ACC112 (cell line): ENCODE results near the gene PHKB.

ENCODE experiments used
- H2AFZ ChIP-seq: fragments of 200-600 bp; sonication (generic); one replicate; pipeline ENCODE4 v1.6.0; 2017; ENCODE audit warnings: antibody characterized with exemption, low read length; ENCODE audit not compliant: unreplicated experiment
- H3K27ac ChIP-seq: fragments of 200-600 bp; sonication (generic); 2 replicates; pipeline ENCODE4 v1.5.1; 2014; ENCODE audit warnings: low read depth, mild to moderate bottlenecking, antibody characterized with exemption, low read length, moderate library complexity
- H3K27me3 ChIP-seq: fragments of 200-600 bp; sonication (generic); 2 replicates; pipeline ENCODE4 v1.6.1; 2014; ENCODE audit warnings: mild to moderate bottlenecking, antibody characterized with exemption, low read length, moderate library complexity, mixed read lengths; ENCODE audit not compliant: insufficient read depth
- H3K36me3 ChIP-seq: fragments of 200-600 bp; sonication (generic); 2 replicates; pipeline ENCODE4 v1.6.1; 2016; ENCODE audit warnings: mild to moderate bottlenecking, antibody characterized with exemption, low read length, moderate library complexity, mixed read lengths; ENCODE audit not compliant: insufficient read depth
- H3K4me1 ChIP-seq: fragments of 200-600 bp; sonication (generic); one replicate; pipeline ENCODE4 v1.6.1; 2016; ENCODE audit warnings: low read length, mixed read lengths; ENCODE audit not compliant: insufficient read depth, unreplicated experiment, control insufficient read depth
- H3K4me3 ChIP-seq: fragments of 200-600 bp; sonication (generic); 2 replicates; pipeline ENCODE4 v1.5.1; 2014; ENCODE audit warnings: mild to moderate bottlenecking, low read depth, low read length
- H3K79me2 ChIP-seq: fragments of 200-600 bp; sonication (generic); one replicate; pipeline ENCODE4 v1.6.0; 2016; ENCODE audit warnings: low read length; ENCODE audit not compliant: control insufficient read depth, unreplicated experiment, insufficient read depth

The PHKB gene

GRCh38 chr16:47586121-47586520, 125.0 kb downstream of the PHKB start:
- Histone ChIP-seq H3K79me2 (no peaks in the 10 kb centered on the region), H3K27ac (no peak overlapping the region), H3K36me3 (0 out of 2 replicates have a peak, but pooled peaks cover 9% of the 10 kb centered on the region), H2AFZ (no peak overlapping the region), H3K4me1 (no peaks in the 10 kb centered on the region), H3K27me3 (no peaks in the 10 kb centered on the region), H3K4me3 (no peak overlapping the region)

DNA sequence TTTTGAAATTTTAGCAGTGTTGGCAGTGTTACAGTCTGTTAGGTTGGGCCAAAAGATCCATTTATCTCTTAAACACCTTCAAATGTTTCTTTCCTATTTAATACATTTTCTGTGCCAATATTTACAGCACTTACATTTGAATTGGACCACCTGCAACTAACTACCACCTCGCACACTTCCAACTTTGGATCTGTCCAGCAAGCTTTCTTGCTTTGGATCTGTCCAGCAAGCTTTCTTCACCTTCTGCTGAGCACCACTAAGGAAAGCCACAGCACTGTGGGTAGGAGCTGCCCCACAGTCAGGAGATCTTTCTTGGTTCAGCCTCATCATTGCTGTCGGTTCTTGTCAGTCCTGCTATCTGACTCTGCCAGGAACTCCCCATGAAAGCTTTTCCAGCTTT, 129.3 kb downstream of the PHKB start:
- Histone ChIP-seq H3K27ac (no peak overlapping the region), H2AFZ (no peak overlapping the region), H3K36me3 (peaks cover 12% of the 10 kb centered on the region; the same call in 1 of the 2 replicates), H3K4me1 (no peaks in the 10 kb centered on the region), H3K79me2 (no peaks in the 10 kb centered on the region), H3K4me3 (no peak overlapping the region), H3K27me3 (no peaks in the 10 kb centered on the region)

DNA sequence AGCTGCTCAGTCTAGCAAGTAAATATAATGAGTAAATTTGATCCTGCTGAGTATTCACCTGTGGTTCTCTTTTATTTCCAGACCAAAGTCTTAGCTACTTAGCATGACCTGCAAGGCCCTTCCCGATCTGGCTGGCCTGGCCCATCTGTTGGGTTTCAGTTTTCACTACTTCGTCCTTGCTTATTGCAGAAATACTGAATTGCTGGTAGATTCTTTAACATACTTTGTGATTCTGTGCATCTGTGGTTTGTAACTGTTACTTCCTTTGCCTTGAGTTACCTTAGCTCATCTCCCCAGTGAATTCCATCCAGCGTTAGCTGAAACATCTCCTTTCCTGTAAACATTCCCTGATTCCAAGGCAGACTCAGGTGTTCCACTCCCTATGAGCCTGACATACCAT, 131.1 kb downstream of the PHKB start:
- Histone ChIP-seq H3K27me3 (no peaks in the 10 kb centered on the region), H3K4me3 (no peak overlapping the region), H2AFZ (no peak overlapping the region), H3K36me3 (peaks cover 12% of the 10 kb centered on the region; the same call in 1 of the 2 replicates), H3K79me2 (no peaks in the 10 kb centered on the region), H3K4me1 (no peaks in the 10 kb centered on the region), H3K27ac (no peak overlapping the region)

DNA sequence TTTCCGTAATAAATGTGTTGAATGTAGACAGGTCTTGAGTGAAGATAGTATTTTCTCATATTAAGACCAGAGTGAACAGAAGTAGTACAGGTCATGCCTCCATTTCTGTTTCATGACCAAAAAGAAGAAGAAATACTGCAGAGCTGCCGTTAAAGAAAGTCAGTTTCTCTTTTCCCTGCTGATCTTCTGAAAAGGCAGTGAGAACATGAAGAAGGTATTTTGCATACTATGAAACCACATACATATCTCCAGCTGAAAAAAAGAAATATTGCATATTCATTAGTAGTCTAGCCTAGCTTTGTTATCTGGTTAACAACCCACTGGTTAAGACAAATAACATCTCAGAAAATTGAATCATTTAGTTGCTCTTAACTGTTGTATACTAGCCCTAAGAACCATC, 138.4 kb downstream of the PHKB start:
- Histone ChIP-seq H3K27me3 (no peaks in the 10 kb centered on the region), H3K79me2 (no peaks in the 10 kb centered on the region), H3K27ac (no peak overlapping the region), H3K4me1 (no peaks in the 10 kb centered on the region), H3K4me3 (no peak overlapping the region), H3K36me3 (no peaks in the 10 kb centered on the region), H2AFZ (no peak overlapping the region)

DNA sequence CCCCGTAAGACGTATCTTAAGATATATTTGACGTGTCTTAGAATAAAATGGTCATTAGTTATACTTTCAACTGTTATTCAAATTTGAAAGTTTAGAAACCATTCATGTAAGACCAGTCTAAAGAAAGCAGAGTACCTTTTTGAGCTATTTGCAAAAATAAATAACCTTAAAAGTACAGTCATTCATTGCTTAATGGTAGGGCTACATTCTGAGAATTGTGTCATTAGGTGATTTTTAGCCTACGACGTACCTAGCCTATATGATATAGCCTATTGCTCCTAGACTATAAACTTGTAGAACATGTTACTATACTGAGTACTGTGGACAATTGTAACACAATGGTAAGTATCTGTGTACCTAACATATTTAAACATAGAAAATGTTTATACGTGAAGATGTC, 139.2 kb downstream of the PHKB start:
- H3K36me3 ChIP-seq, result no peaks in the 10 kb centered on the region
- no peak overlapping the region for H3K27ac ChIP-seq
- H3K4me1 ChIP-seq, result no peaks in the 10 kb centered on the region
- H3K4me3 ChIP-seq, result no peak overlapping the region
- H3K27me3 ChIP-seq, result no peaks in the 10 kb centered on the region
- H2AFZ ChIP-seq, result no peak overlapping the region
- H3K79me2 ChIP-seq, result no peaks in the 10 kb centered on the region

GRCh38 chr16:47604306-47604705, 143.2 kb downstream of the PHKB start:
- 0 out of 2 replicates have a peak, but pooled peaks cover 2% of the 10 kb centered on the region for H3K36me3 ChIP-seq
- H2AFZ ChIP-seq, result no peak overlapping the region
- no peak overlapping the region for H3K4me3 ChIP-seq
- H3K79me2 ChIP-seq, result no peaks in the 10 kb centered on the region
- H3K4me1 ChIP-seq, result no peaks in the 10 kb centered on the region
- H3K27ac ChIP-seq, result no peak overlapping the region
- no peaks in the 10 kb centered on the region for H3K27me3 ChIP-seq

DNA sequence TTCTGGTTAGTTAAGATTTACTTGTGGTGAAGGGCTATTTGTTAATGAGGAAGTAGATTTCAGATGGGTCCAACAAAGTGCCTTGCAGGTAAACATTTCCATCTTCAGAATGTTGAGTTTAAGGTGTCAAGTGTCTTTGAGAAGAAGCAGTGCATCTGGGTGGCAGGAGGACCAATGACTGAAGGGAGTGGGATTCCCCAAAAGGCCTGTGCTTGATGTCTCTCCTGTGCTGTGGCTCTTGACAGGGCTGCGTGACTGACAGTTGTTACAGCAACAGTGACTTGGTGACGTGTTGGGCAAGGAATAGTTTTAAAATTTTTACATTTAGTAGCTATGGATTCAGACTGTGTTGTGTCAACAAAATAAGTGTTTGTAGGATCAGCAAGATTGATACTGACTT, 149.9 kb downstream of the PHKB start:
- no peak overlapping the region for H3K27ac ChIP-seq
- H2AFZ ChIP-seq, result no peak overlapping the region
- no peaks in the 10 kb centered on the region for H3K79me2 ChIP-seq
- no peaks in the 10 kb centered on the region for H3K4me1 ChIP-seq
- no peaks in the 10 kb centered on the region for H3K27me3 ChIP-seq
- no peak overlapping the region for H3K4me3 ChIP-seq
- 0 out of 2 replicates have a peak, but pooled peaks cover 2% of the 10 kb centered on the region for H3K36me3 ChIP-seq

DNA sequence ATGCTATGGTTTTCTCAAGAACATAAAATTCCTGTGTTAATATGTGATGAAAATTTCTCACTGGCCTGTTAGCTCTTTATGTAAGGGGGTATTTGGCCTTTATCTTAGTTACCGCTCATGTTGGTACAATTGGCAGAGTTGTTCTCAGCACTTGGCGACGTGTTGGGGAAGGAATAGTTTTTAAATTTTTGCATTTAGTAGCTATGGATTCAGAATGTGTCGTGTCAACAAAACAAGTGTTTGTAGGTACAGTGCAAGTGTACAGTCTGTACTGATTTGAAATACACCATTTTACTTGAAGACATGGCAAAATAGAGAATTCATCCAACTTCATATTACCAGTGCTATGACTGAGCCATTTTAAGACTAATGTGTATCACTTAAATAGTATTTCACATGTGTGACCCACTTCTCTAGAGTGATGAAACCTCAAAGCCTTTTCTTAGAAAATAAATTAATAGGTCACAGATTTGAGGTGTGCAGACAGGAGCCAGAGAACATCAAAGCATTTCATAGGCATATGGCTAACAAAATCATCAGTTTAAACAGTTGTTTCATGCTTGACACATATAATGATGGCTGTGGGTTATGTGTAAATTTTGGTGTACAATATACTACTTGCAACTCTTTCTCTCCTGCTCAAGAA, 150.8 kb downstream of the PHKB start:
- Histone ChIP-seq H3K27ac (no peak overlapping the region), H3K36me3 (0 out of 2 replicates have a peak, but pooled peaks cover 2% of the 10 kb centered on the region), H2AFZ (no peak overlapping the region), H3K4me1 (no peaks in the 10 kb centered on the region), H3K4me3 (no peak overlapping the region), H3K27me3 (no peaks in the 10 kb centered on the region), H3K79me2 (no peaks in the 10 kb centered on the region)

GRCh38 chr16:47612711-47613110, 151.6 kb downstream of the PHKB start:
- H3K79me2 ChIP-seq, result no peaks in the 10 kb centered on the region
- H3K27me3 ChIP-seq, result no peaks in the 10 kb centered on the region
- H2AFZ ChIP-seq, result no peak overlapping the region
- H3K27ac ChIP-seq, result no peak overlapping the region
- no peaks in the 10 kb centered on the region for H3K4me1 ChIP-seq
- 0 out of 2 replicates have a peak, but pooled peaks cover 2% of the 10 kb centered on the region for H3K36me3 ChIP-seq
- H3K4me3 ChIP-seq, result no peak overlapping the region

GRCh38 chr16:47613251-47613650, 152.1 kb downstream of the PHKB start:
- Histone ChIP-seq H3K27ac (no peak overlapping the region), H3K79me2 (no peaks in the 10 kb centered on the region), H3K36me3 (0 out of 2 replicates have a peak, but pooled peaks cover 2% of the 10 kb centered on the region), H3K4me3 (no peak overlapping the region), H3K4me1 (no peaks in the 10 kb centered on the region), H3K27me3 (no peaks in the 10 kb centered on the region), H2AFZ (no peak overlapping the region)

DNA sequence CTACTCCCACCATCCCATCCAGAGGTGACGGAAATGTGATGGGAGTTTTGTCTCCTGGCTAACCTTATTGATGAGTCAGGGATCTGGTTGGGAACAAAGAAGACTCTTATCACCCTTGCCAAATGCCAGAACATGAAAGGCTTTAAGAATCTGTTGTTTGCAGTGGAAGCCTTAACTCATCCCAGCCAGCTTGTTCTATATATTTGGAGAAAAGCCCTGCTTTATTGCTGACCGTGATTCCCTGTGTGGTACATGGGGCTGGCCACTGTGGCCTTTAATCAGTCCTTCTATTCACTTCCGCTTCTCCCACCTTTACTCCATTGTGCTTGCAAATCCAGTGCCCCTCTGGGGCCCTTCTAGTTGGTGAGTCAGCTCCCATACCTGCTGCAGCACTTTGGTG, 156.6 kb downstream of the PHKB start:
- Histone ChIP-seq H3K4me3 (no peak overlapping the region), H3K27ac (no peak overlapping the region), H2AFZ (no peak overlapping the region), H3K79me2 (no peaks in the 10 kb centered on the region), H3K27me3 (no peaks in the 10 kb centered on the region), H3K4me1 (no peaks in the 10 kb centered on the region), H3K36me3 (no peaks in the 10 kb centered on the region)
